GM23338 (cell line): Measurements from ENCODE around the gene MAST4. TPM values are rescaled to one million over a fixed set of nuclear protein-coding genes. Genes with fewer than 3 reads are reported as not detected.

Source experiments
- ATAC-seq: fragments of 200-7000 bp; cut with Tn5 transposase; 3 replicates; pipeline ENCODE4 v1.9.1; 2020
- DNase-seq: peaks from one replicate; pipeline ENCODE4 v3.0.0-alpha.2; 2015; ENCODE audit warnings: low spot score
- H2AFZ ChIP-seq: fragments of 200-600 bp; sonication (generic); 2 replicates; pipeline ENCODE4 v1.8.0; 2016; ENCODE audit warnings: antibody characterized with exemption, mild to moderate bottlenecking, moderate library complexity
- H3F3A ChIP-seq: fragments of 200-600 bp; sonication (generic); replicated peaks from 2 replicates; pipeline ENCODE4 v1.8.0; 2017; ENCODE audit warnings: antibody characterized with exemption, mixed run types, low read depth
- H3K27ac ChIP-seq: fragments of 200-600 bp; sonication (generic); 2 replicates; pipeline ENCODE4 v1.6.1; 2016; ENCODE audit warnings: low read depth
- H3K27me3 ChIP-seq: fragments of 200-600 bp; sonication (generic); 2 replicates; pipeline ENCODE4 v1.8.0; 2016; ENCODE audit warnings: mild to moderate bottlenecking, mixed run types, moderate library complexity; ENCODE audit not compliant: insufficient read depth
- H3K36me3 ChIP-seq: fragments of 200-600 bp; sonication (generic); 2 replicates; pipeline ENCODE4 v1.8.0; 2016; ENCODE audit warnings: mild to moderate bottlenecking; ENCODE audit not compliant: insufficient read depth
- H3K4me1 ChIP-seq: fragments of 200-600 bp; sonication (generic); 2 replicates; pipeline ENCODE4 v1.8.0; 2016; ENCODE audit warnings: mild to moderate bottlenecking, moderate library complexity; ENCODE audit not compliant: insufficient read depth
- H3K4me2 ChIP-seq: fragments of 200-600 bp; sonication (generic); 2 replicates; pipeline ENCODE4 v1.7.1; 2017; ENCODE audit warnings: mixed run types
- H3K4me3 ChIP-seq: fragments of 200-600 bp; sonication (generic); 2 replicates; pipeline ENCODE4 v1.6.1; 2016; ENCODE audit warnings: mixed run types
- H3K79me2 ChIP-seq: fragments of 200-600 bp; sonication (generic); replicated peaks from 2 replicates; pipeline ENCODE4 v1.8.0; 2017; ENCODE audit warnings: mild to moderate bottlenecking; ENCODE audit not compliant: insufficient read depth
- H3K9me2 ChIP-seq: fragments of 200-600 bp; sonication (generic); 2 replicates; pipeline ENCODE4 v1.8.0; 2017; ENCODE audit not compliant: insufficient read depth
- H4K20me1 ChIP-seq: fragments of 200-600 bp; sonication (generic); replicated peaks from 2 replicates; pipeline ENCODE4 v1.8.0; 2017; ENCODE audit warnings: mild to moderate bottlenecking; ENCODE audit not compliant: insufficient read depth
- H3K27ac Mint-ChIP-seq: 2 replicates; pipeline ENCODE4 v1.8.0; 2020; ENCODE audit warnings: inconsistent platforms, mild to moderate bottlenecking, moderate library complexity, mixed read lengths
- H3K27me3 Mint-ChIP-seq: 3 replicates; pipeline ENCODE4 v1.8.0; 2022; ENCODE audit warnings: low read depth, mild to moderate bottlenecking, moderate library complexity, mixed read lengths, inconsistent platforms; ENCODE audit not compliant: insufficient read depth, poor library complexity
- H3K36me3 Mint-ChIP-seq: 3 replicates; pipeline ENCODE4 v1.8.0; 2021; ENCODE audit warnings: low read depth, mild to moderate bottlenecking, inconsistent platforms, moderate library complexity, mixed read lengths
- H3K4me1 Mint-ChIP-seq: 3 replicates; pipeline ENCODE4 v1.8.0; 2020; ENCODE audit warnings: mild to moderate bottlenecking, inconsistent platforms, mixed read lengths
- H3K4me3 Mint-ChIP-seq: 3 replicates; pipeline ENCODE4 v1.8.0; 2021; ENCODE audit warnings: moderate library complexity, mild to moderate bottlenecking, inconsistent platforms, mixed read lengths
- H3K9me3 Mint-ChIP-seq: 3 replicates; pipeline ENCODE4 v1.8.0; 2020; ENCODE audit warnings: moderate library complexity, mild to moderate bottlenecking, inconsistent platforms, mixed read lengths
- CREB1 ChIP-seq: fragments of 250-450 bp; sonication (Bioruptor Pico); IDR thresholded peaks from 2 replicates; pipeline ENCODE4 v1.5.0; 2020; ENCODE audit warnings: low read depth, mild to moderate bottlenecking, moderate library complexity
- EZH2 ChIP-seq: fragments of 200-600 bp; sonication (generic); IDR thresholded peaks from one replicate; pipeline ENCODE4 v1.8.0; 2017; ENCODE audit warnings: antibody characterized with exemption, mild to moderate bottlenecking, low read depth; ENCODE audit not compliant: unreplicated experiment
- JUNB ChIP-seq: IDR thresholded peaks from one replicate; pipeline ENCODE4 v1.6.1; 2016; ENCODE audit warnings: antibody characterized with exemption; ENCODE audit not compliant: unreplicated experiment
- NANOG ChIP-seq: IDR thresholded peaks from 2 replicates; pipeline ENCODE4 v1.6.1; 2016; ENCODE audit warnings: antibody characterized with exemption, borderline replicate concordance
- POLR2AphosphoS5 ChIP-seq: IDR thresholded peaks from 2 replicates; pipeline ENCODE4 v1.6.1; 2016; ENCODE audit warnings: antibody characterized with exemption, low read depth
- STAT1 ChIP-seq: IDR thresholded peaks from one replicate; pipeline ENCODE4 v1.6.1; 2016; ENCODE audit warnings: antibody characterized with exemption; ENCODE audit not compliant: unreplicated experiment
- ZNF331 ChIP-seq: fragments of 250-450 bp; sonication (Bioruptor Pico); IDR thresholded peaks from 2 replicates; pipeline ENCODE4 v1.5.0; 2020; ENCODE audit warnings: low read depth, mild to moderate bottlenecking, moderate library complexity
- polyA plus RNA-seq: library from polyadenylated mRNA; unstranded; fragments of >200 nt; fragmentation: Nextera tagmentation; extraction: Ambion mirVana; gene quantifications from 2 replicates; pipeline ENCODE4 v1.2.1, GENCODE V29; 2016
- total RNA-seq: library from RNA; depleted of rRNA; stranded (reverse); fragments of >200 nt; shearing (Covaris generic); gene quantifications from 2 replicates; pipeline ENCODE4 v1.2.3, GENCODE V29; 2014
- TF ChIP-seq, protein P1 (sequence below): IDR thresholded peaks from one replicate; pipeline ENCODE4 v1.6.1; 2018; ENCODE audit warnings: antibody characterized with exemption; ENCODE audit not compliant: unreplicated experiment
- TF ChIP-seq, protein P2 (sequence below): fragments of 250-450 bp; sonication (Bioruptor Pico); IDR thresholded peaks from 2 replicates; pipeline ENCODE4 v1.5.0; 2020; ENCODE audit warnings: mild to moderate bottlenecking, moderate library complexity

Gene MAST4
- total and polyA plus RNA-seq, 2 experiments from 2014 or later, result 3.6 to 8.5 TPM

DNA sequence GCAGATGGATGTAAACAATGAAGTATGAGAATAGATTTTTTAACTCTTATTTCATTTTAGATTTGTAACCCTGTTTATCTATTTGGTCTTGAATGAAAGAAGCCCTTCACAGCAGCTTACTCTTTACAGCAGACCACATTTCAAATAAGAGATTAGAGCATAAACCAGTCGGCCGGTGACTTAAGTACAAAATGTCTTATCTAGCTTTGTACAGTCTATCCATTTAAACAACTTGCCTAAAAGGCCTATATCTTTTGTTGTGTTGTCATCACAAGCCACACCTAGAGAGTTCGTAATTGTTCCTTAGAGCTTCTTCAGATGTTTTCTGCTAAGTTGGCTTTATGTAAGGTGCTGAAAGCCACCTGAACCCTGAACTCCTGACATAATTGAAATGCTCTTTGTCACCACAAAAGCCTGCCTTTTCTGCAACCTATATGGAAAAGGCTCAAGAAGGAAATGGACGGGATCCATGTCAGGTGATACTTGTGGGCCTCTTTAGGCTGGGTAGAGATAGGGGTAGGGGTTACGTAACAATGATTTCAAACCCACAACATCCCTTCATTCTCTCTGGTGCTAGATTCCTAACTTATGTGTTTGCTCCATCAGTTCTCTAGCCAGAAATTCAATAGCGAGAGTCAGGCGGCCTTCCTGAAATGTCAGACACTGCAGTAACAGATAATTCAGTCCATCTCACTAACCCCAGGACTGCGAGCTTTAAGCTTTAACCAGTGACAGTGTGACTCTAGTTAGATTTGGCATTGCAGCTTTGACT lies 437.9 kb downstream of the MAST4 start:
- Histone ChIP-seq H3K4me3 (no peak overlapping the region), H2AFZ (no peak overlapping the region), H3K9me2 (no peaks in the 10 kb centered on the region), H4K20me1 (no peaks in the 10 kb centered on the region), H3F3A (no peaks in the 10 kb centered on the region), H3K36me3 (no peaks in the 10 kb centered on the region), H3K79me2 (no peaks in the 10 kb centered on the region), H3K27ac (no peak overlapping the region), H3K4me2 (no peak overlapping the region), H3K4me1 (peaks cover 22% of the 10 kb centered on the region), H3K27me3 (peaks cover 2% of the 10 kb centered on the region; the same call in 1 of the 2 replicates)
- TF ChIP-seq CREB1 (CRISPR knock-in tag) (no peak), NANOG (no peak), EZH2 (no peak), ZNF331 (CRISPR knock-in tag) (no peak), STAT1 (no peak), JUNB (no peak), POLR2AphosphoS5 (no peak)
- TF ChIP-seq, protein P1, sequence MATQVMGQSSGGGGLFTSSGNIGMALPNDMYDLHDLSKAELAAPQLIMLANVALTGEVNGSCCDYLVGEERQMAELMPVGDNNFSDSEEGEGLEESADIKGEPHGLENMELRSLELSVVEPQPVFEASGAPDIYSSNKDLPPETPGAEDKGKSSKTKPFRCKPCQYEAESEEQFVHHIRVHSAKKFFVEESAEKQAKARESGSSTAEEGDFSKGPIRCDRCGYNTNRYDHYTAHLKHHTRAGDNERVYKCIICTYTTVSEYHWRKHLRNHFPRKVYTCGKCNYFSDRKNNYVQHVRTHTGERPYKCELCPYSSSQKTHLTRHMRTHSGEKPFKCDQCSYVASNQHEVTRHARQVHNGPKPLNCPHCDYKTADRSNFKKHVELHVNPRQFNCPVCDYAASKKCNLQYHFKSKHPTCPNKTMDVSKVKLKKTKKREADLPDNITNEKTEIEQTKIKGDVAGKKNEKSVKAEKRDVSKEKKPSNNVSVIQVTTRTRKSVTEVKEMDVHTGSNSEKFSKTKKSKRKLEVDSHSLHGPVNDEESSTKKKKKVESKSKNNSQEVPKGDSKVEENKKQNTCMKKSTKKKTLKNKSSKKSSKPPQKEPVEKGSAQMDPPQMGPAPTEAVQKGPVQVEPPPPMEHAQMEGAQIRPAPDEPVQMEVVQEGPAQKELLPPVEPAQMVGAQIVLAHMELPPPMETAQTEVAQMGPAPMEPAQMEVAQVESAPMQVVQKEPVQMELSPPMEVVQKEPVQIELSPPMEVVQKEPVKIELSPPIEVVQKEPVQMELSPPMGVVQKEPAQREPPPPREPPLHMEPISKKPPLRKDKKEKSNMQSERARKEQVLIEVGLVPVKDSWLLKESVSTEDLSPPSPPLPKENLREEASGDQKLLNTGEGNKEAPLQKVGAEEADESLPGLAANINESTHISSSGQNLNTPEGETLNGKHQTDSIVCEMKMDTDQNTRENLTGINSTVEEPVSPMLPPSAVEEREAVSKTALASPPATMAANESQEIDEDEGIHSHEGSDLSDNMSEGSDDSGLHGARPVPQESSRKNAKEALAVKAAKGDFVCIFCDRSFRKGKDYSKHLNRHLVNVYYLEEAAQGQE, result no peak
- Mint-ChIP-seq H3K9me3 (no peaks in the 10 kb centered on the region), H3K27me3 (no peaks in the 10 kb centered on the region), H3K4me1 (peaks cover 44% of the 10 kb centered on the region), H3K27ac (no peak overlapping the region; the same call in 1 of the 2 replicates), H3K4me3 (no peak overlapping the region), H3K36me3 (no peaks in the 10 kb centered on the region)
- no peak for ATAC-seq
- DNase-seq, result no peak

DNA sequence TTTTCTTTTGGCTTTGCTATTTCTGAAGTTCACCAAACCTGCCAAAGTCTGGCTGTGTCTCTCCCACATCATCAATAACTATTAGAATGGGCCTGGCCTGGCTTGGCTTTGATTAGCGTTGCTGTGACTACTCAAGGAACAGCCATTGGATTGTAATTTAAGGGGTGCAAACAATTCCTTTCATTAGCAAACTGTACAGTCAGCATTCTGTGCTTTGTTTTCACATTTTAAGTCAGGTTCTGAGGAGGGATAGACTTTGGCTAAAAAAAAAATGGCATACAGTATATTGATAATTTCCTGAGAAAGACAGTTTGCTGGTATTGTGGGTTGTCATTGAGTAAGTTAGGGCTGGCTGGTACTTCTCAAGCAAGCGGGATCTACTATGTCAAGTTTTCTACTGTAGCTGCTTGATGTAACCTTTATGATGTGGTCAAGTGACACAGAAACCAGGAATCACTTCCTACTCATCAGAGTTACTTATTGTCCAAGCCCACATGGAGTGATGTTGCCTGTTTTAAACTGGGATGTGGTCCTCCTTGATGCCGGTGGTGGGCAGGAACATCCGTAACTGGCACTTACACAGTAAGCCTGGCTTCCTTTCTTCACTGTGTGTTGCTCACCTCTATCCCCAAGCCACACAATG lies 439.0 kb downstream of the MAST4 start:
- Histone ChIP-seq H3K4me2 (no peak overlapping the region; the same call in 1 of the 2 replicates), H3K79me2 (no peaks in the 10 kb centered on the region), H3K27me3 (peaks cover 14% of the 10 kb centered on the region), H4K20me1 (no peaks in the 10 kb centered on the region), H3K9me2 (no peaks in the 10 kb centered on the region), H3K27ac (no peak overlapping the region), H3K4me3 (no peak overlapping the region), H3F3A (no peaks in the 10 kb centered on the region), H2AFZ (no peak overlapping the region), H3K4me1 (peaks cover 23% of the 10 kb centered on the region), H3K36me3 (no peaks in the 10 kb centered on the region)
- Mint-ChIP-seq H3K27me3 (no peaks in the 10 kb centered on the region), H3K4me3 (no peak overlapping the region), H3K36me3 (no peaks in the 10 kb centered on the region), H3K27ac (no peak overlapping the region), H3K4me1 (peaks cover 50% of the 10 kb centered on the region), H3K9me3 (no peaks in the 10 kb centered on the region)
- DNase-seq (no peak), ATAC-seq (no peak)
- TF ChIP-seq, protein P2, sequence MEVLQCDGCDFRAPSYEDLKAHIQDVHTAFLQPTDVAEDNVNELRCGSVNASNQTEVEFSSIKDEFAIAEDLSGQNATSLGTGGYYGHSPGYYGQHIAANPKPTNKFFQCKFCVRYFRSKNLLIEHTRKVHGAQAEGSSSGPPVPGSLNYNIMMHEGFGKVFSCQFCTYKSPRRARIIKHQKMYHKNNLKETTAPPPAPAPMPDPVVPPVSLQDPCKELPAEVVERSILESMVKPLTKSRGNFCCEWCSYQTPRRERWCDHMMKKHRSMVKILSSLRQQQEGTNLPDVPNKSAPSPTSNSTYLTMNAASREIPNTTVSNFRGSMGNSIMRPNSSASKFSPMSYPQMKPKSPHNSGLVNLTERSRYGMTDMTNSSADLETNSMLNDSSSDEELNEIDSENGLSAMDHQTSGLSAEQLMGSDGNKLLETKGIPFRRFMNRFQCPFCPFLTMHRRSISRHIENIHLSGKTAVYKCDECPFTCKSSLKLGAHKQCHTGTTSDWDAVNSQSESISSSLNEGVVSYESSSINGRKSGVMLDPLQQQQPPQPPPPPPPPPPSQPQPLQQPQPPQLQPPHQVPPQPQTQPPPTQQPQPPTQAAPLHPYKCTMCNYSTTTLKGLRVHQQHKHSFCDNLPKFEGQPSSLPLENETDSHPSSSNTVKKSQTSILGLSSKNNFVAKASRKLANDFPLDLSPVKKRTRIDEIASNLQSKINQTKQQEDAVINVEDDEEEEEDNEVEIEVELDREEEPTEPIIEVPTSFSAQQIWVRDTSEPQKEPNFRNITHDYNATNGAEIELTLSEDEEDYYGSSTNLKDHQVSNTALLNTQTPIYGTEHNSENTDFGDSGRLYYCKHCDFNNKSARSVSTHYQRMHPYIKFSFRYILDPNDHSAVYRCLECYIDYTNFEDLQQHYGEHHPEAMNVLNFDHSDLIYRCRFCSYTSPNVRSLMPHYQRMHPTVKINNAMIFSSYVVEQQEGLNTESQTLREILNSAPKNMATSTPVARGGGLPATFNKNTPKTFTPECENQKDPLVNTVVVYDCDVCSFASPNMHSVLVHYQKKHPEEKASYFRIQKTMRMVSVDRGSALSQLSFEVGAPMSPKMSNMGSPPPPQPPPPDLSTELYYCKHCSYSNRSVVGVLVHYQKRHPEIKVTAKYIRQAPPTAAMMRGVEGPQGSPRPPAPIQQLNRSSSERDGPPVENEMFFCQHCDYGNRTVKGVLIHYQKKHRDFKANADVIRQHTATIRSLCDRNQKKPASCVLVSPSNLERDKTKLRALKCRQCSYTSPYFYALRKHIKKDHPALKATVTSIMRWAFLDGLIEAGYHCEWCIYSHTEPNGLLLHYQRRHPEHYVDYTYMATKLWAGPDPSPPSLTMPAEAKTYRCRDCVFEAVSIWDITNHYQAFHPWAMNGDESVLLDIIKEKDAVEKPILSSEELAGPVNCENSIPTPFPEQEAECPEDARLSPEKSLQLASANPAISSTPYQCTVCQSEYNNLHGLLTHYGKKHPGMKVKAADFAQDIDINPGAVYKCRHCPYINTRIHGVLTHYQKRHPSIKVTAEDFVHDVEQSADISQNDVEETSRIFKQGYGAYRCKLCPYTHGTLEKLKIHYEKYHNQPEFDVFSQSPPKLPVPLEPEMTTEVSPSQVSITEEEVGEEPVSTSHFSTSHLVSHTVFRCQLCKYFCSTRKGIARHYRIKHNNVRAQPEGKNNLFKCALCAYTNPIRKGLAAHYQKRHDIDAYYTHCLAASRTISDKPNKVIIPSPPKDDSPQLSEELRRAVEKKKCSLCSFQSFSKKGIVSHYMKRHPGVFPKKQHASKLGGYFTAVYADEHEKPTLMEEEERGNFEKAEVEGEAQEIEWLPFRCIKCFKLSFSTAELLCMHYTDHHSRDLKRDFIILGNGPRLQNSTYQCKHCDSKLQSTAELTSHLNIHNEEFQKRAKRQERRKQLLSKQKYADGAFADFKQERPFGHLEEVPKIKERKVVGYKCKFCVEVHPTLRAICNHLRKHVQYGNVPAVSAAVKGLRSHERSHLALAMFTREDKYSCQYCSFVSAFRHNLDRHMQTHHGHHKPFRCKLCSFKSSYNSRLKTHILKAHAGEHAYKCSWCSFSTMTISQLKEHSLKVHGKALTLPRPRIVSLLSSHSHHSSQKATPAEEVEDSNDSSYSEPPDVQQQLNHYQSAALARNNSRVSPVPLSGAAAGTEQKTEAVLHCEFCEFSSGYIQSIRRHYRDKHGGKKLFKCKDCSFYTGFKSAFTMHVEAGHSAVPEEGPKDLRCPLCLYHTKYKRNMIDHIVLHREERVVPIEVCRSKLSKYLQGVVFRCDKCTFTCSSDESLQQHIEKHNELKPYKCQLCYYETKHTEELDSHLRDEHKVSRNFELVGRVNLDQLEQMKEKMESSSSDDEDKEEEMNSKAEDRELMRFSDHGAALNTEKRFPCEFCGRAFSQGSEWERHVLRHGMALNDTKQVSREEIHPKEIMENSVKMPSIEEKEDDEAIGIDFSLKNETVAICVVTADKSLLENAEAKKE (CRISPR knock-in tag), result no peak
- no peak for TF ChIP-seq EZH2
- TF ChIP-seq POLR2AphosphoS5, result no peak
- no peak for TF ChIP-seq NANOG
